NOMO-1 treated with dmso at 0.1 percent for 144 hours (cell line): ENCODE data around the gene ZNF593OS.

Experiments
- DNase-seq: peaks from one replicate; lab custom pipeline; 2025; ENCODE audit not compliant: unreplicated experiment; lab: John Stamatoyannopoulos, UW

The ZNF593OS gene

DNA sequence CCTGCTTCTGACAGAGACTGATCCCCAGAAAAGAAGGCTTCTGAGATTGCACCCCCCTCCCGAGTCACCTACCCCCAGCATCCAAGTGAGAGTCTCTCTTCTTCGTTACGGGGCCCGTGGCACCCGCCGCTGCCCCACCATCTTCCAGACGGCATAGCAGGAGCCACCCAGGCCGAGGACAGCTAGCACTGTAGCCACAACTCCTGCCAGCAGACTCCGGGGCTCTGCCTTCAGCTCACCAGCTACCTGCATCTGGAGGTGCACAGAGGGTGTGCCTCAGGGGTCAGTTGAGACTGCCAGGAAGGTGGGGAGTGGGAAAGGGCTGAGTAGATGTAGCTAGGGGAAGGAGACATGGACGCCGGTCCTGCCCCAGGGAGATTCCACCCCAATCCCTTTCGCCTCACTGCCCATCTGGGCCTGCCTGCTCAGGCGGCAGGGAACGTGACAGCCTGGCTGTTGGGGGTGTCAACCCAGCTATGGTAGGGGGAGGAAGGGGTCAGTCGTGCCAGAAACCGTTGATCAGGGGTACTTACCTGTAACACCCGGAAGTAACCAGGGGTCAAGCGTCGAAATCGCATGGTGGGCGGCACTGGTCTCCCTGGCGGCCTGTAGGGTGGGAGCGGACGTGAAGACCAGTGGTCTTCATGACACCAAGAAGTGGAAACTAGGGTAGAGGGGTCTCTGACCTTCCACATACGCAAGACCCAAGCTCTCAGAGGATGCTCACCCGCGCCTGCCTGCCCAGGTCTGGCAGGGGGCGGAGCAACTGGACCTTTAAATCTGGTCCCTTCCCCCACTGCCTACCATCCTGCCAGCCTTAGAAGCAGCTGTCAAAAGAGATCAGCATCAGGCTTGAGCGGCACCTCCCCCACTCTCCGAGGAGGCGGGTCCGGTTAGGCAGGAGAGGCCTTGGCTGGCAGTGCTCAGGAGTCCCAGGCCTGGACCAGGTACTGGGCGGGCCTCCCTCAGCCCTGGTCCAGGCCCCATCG is at the start of gene ZNF593OS:
ZNF593OS (minus strand) TSS at position 749 of the 989 bp plus-strand sequence; CDS start at position 578, 171 bp downstream.
- no peak for DNase-seq

DNA sequence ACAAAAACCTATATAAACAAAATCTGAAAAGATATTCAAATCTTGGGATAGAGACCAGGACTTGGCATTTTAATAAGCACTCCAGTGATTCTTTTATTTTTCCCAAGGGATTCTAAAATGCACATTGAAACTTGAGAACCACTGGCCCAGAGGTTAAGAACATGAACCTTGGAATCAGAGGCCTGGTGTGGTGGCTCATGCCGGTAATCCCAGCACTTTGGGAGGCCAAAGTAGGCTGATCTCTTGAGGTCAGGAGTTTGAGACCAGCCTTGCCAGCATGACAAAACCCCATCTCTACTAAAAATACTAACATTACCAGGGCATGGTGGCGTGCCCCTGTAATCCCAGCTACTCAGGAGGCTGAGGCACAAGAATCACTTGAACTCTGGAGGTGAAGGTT is 49.5 kb upstream of the ZNF593OS start:
- DNase-seq = no peak

DNA sequence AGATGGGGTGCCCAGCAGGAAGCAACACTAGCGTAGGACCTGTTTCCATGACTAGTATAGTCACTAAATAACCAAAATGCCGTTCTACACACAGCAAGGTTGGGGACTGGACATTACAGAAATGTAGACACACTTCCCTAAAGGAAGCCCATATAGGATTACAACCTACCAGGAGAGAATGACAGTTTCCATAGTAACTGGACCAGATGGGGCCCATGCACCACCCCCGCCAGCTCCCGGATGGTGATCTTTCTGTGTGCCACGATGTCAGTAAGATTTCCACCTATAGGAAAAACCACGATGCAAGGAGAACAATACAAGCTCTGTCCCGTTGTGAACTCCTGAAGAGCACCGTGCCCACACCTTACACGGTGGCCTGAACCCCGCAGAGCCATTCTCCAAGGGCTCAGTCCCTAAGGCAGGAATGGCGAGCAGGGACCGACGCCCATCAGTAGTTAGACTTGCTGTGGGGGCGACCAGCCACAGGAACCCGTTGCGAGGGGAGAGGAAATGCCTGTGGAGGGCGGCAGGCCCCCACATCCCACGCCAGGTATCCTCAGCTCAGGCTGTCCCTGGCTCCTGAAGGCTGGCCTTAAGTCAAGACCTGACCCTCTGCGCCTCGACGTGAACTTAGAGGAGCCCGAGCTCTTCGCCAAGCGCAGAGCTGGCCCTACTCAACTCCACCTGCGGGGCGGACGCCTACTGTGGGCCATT is 48.7 kb upstream of the ZNF593OS start:
- no peak for DNase-seq

DNA sequence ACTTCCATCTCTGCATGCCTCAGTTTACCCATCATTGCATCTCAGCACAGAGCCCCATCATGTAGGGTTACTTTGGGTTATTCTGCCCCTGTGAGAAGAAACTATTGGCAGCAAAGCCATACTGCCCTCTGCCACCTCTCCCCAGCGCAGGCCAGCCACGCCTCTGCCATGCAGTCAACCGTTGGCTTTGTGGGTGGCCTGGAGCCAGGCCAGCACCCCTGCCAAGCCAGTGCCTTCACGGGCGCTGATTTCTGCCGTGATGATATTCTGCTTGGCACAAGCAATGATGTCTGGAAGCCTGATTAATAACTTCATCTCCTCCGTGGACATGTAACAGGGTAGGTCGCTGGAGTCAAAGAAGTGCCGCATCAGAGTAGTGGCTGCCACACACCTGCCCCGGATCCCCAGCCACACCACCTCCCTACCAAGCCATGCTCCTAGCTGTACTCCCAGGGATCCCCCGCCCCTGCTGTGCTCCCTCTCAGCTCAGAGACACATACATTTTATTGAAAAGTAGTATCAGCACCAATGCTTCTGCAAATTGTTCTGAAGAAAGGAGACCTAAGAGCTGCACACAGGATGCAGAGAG is 47.4 kb upstream of the ZNF593OS start:
- no peak for DNase-seq

DNA sequence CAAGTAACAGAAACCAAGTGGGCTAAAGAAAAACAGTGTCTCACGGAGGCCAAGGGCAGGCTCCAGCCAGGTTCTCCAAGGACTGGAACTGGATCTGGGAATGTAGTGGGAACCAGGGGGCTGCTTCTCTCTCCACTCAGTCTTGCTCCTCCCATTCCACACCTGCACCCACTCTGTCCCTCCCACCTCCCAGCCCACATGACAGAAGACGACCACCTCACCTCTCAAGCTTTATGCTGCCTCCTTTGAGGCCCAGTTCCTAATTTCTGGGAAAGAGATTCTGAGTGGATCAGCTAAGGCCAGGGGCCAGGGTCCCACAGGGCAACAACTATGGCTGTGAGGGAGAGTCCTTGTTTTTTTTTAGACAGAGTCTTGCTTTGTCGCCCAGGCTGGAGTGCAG is 43.6 kb upstream of the ZNF593OS start:
- DNase-seq = no peak

DNA sequence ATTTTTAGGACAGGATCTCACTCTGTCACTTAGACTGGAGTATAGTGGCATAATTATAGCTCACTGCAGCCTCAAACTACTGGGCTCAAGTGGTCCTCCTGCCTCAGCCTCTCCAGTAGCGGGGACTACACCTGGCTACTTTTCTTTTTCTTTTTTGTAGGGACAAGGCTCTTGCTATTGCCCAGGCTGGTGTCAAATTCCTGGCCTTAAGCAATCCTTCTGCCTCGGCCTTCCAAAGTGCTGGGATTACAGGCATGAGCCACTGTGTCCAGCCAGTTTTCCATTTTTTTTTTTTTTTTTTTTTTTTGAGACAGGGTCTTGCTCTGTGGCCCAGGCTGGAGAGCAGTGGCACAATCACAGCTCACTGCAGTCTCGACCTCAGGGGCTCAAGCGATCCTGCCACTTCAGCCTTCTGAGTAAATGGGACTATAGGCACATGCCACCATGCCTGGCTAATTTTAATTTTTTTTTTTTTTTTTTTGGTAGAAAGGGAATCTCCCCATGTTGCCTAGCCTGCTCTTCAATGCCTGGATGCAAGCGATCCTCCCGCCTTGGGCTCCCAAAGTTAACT is 41.8 kb upstream of the ZNF593OS start:
- DNase-seq = no peak

DNA sequence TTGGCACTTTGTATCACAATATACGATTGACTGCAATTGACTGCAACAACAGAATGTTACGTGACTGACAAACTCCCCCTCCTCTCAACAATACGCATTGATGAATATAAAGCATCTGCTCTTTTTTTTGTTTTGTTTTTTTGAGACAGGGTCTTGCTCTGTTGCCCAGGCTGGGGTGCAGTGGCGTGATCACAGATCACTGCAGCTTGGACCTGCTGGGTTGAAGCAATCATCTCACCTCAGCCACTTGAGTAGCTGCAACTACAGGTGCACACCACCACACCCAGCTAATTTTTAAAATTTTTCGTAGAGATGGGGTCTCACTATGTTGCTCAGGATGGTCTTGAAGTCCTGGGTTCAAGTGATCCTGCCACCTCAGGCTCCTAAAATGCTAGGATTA is 41.1 kb upstream of the ZNF593OS start:
- no peak for DNase-seq

DNA sequence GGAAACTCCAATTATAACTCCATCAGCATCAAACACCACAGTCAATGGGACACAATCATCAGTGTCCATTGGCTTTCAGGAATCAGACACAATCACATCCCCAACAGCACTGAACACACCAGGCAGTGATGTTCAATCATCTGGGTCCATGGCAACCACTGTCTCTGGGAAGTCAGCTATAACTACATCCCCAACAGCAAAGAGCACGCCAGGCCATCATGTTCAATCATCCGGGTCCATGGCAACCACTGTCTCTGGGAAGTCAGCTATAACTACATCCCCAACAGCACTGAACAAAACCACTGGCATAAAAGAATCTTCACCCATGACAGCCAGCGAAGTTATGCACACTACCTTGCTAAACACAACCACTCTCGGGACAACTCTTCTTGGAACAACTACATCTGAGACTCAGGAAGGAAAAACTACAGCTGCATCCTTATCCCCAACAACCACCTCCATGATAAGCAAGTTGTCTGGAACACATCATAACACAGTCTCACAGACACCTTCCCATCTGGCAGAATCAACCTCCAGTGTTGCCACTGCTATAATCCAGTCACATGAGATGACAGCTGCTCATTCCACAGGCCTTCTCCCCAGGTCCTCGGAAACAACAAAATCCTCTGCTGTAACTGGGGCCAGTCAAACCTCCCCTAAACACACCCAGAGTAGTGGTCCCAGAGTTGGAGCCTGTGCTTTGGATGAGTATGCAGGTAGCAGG is 38.7 kb upstream of the ZNF593OS start:
- no peak for DNase-seq

DNA sequence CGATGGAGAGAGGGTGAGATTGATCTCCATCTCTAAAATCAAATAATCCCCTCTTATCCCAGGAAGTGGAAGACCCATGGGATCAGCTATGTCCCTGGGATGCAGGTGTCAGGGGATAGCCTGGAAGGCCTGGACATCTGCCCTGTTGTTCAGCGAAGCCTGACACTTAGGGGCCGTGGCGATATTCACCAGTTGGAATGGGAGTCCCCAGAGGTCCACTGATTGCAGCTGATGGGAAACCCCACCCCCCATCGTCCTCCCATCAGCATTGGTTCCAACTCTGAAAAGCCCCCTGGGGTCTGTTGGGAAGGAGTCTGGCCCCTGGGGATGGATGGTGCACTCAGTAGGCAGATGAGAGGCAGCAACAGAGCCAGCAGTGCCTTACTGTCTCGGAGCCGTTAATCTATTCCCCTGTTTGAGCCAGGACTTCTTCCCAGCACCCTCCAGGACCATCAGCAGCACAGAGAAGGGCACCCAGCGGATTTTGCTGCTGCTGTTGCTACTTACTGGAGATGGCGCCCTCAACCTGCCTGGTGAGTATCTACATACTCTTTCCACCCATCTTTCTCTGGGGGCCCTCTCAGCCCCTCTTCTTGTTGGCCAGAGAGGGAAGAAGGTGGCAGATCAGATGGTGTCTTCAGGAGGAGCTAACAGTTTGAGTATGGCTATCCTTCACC is 32.1 kb upstream of the ZNF593OS start:
- DNase-seq = no peak

DNA sequence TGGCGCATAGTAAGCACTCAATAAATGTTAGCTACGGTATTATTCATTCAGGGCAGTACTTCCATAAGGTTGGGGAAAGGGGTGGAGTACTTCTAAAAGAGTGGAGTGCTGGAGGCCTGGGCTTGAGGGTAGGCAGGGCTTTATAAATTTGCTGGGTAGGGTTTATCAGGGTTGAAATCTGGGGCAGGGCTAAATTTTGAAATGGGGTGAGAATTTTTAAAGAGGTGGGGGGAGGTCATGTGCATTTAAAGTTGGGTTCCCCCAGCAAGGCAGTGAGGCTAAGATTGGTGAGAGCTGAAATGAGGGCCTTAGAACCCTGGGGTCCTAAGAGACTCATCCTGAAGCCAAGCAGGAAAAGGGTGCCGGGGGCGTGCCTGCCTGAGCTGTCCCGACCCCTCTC is 28.8 kb upstream of the ZNF593OS start:
- no peak for DNase-seq

DNA sequence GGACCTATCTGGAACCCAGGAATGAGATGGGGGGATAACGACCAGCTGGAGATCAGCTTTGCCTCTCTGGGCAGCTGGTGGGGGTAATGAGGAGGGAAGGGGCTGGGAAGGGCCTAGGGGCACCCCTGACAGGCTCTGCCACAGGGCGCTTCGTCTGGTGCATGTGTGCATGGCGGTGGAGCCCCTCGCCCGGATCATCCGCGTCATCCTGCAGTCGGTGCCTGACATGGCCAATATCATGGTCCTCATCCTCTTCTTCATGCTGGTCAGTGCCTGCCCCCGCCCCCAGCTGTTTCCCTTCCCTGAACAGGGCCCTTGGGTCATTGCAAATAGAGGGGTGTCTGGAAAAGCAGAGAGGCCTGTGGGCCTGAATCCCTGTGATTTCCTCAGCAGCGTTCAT is 26.2 kb upstream of the ZNF593OS start:
- no peak for DNase-seq

DNA sequence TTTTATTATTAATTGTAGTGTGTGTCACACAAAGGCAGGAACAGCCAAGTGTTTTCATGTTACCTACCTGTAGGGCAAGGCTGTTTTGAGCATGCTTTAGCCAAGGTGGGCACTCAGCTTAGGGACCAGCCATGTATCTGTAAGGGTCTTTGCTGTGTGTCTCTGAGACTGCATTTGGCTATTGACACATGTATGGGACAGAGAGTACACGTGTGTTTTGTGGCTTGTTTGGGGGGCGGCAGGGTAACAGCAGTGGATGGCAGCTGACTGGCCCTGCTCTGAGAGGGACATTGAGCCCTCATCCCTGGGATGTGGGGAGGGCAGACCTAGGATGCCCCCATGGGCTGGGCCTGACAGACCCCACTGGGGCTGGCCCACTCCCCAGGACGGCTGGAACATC is 25.7 kb upstream of the ZNF593OS start:
- no peak for DNase-seq

DNA sequence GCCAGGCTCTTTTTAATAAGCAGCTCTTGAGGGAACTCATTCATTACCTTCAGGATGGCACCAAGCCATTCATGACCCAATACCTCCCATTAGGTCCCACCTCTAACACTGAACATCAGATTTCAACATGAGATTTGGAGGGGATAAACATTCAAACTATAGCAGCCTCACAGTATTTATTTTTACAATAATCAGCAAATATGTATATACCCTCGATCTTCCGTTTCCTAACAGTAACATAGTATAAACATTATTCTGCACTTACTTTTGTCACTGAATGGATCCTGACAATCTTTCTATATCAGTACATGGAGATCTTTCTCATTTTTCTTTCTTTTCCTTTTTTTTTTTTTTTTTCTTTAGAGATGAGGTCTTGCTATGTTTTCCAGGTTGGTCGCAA is 24.2 kb upstream of the ZNF593OS start:
- no peak for DNase-seq

DNA sequence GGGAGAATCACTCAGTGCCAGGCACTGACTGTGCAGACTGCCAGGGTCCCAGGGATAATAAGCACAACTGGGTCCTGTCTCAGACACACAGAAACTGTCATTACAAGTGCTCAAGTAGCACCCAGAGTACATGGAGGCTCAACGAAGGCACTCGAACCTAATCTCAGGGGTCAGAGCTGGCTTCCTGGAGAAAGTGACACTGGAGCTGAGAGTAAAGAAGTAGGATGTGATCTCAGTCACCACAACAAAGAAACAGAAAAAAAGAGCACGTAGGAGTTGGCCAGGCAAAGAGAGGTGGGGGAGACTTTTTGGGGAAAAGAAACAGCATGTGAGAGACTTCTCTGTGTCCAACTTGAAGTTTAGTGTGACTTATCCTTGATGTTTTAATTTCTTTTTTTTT is 20.1 kb upstream of the ZNF593OS start:
- no peak for DNase-seq

DNA sequence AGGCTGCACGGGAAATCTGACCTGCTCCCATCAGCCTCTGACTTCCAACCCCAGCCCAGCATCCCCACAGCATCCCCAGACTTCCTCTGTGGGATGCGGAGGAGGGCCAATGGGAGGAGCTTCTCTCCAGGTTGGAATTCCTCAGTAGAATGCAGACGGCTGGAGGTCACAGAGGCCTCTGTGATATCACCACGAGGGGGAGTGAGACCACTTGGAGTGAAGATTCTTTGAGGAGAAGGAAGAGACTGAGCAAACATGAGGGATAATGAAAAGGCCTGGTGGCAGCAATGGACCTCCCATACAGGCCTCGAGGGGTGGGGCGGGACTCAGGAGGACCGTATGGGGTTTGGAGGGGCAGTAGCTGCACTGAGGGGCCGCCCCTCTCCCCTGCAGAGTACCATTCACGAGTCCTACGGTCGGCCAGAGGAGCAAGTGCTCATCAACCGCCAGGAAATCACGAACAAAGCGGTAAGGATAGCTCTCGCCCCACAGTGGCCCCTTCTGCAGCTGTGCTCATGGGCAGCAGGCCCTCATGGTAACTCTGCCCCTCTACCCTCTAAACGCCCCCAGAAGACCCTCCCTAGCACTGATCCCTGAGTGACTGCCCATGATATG is 18.8 kb upstream of the ZNF593OS start, which contains the start of gene CATSPER4:
CATSPER4 (plus strand) TSS at position 230 of the 615 bp plus-strand sequence; CDS start at position 256, 26 bp downstream.
- DNase-seq = no peak

DNA sequence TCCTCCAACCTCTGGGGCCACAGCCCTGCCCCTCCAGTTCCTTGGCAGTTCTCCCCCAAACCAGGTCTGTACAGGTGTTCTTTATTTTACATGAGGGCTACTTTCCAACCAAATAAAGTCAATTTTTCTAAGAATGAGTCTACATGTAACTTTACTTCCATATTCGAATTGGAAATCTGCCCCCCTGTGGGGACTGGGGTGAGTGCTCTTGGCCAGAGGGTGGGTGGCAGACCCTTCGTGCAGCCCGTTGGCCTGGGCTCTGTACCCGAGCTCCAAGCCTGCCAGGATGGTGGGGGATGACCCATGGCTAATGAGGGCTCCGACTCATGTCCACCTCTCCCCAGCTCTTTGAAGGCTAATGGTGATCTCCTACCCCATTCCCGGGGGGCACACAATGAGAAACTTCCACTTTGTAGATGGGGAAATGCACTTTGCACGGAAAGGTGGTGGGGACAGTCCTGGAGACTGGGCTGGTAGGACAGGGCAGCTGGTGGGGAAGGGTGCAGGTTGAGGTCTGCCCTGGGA is 18.2 kb upstream of the ZNF593OS start:
- DNase-seq = no peak

DNA sequence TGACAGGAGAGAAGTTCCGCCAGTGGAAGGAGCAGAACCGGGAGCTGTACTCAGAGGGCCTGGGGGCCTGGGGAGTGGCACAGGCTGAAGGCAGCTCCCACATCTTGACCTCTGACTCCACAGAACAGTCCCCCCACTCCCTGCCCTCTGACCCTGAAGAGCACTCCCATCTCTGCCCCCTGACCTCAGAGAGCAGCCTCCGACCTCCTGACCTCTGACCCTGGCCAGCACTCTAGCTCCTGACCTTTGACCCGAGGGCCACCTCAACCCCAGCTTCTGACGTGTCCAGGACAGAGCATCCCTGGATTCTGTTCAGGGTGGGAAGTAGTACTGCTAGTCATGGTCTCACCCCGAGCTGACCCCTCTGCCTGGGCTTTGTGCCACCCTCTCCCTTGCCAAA is 17.7 kb upstream of the ZNF593OS start:
- no peak for DNase-seq

DNA sequence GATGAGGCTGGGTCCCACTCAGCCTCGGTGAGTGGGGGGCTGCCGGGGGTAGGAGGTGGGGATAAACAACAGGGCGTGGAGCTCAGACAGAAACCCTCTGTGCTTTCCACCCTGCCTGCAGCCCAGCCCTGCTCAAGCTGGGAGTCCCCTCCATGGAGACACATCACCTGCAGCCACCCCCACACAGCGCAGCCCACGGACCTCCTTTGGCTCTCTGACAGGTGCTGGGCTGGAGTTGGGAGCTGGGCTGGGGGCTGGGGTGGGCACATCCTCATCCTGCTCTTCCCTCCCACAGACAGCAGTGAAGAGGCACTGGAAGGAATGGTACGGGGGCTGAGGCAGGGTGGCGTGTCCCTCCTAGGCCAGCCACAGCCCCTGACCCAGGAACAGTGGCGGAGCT is 16.8 kb upstream of the ZNF593OS start:
- DNase-seq = no peak

DNA sequence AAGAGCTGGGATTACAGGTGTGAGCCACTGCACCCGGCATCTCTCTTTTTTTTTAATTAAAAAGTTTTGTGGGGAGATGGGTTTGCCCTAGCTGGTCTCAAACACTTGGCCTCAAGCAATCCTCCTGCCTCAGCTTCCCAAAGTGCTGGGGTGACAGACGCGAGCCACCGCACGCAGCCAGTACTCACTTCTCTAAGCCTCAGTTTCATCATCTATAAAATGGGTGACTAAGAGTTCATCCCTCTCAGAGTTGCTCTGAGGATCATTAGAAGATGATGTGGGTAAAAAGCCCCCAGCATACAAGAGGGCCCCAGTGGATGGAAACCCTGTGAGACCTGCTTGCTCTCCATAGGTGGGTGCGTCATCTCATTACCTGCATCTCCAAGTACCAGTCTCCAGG is 16.2 kb upstream of the ZNF593OS start:
- DNase-seq = no peak
